HCT116 (cell line): Measurements from ENCODE around the gene ATP10B. TPM values are rescaled to one million over a fixed set of nuclear protein-coding genes. Genes with fewer than 3 reads are reported as not detected.

Source experiments
- ATAC-seq: fragments of 200-7000 bp; cut with Tn5 transposase; 2 replicates; pipeline ENCODE4 v1.9.1; 2020; ENCODE audit warnings: mild to moderate bottlenecking, moderate library complexity
- BruUV-seq: library from RNA; stranded (reverse); fragments of 400-500 nt; replicated peaks from 2 replicates; lab custom pipeline; 2021; lab: Mats Ljungman, UMichigan
- CTCF ChIA-PET: fragments of 300-600 bp; sonication (Branson Sonifier 250); formaldehyde crosslinking; loops from one replicate; lab custom pipeline; 2021; ENCODE audit warnings: antibody characterized with exemption; lab: Charles Lee
- POLR2A ChIA-PET: fragments of 300-600, 350-600 bp; sonication (Branson Sonifier 250); formaldehyde crosslinking; loops from one replicate; lab custom pipeline; 2021; ENCODE audit warnings: antibody characterized with exemption; lab: Charles Lee
- RAD21 ChIA-PET, 2 experiments: fragments of 300-600 bp; sonication (Branson Sonifier 250); formaldehyde crosslinking; loops; one replicate each; lab custom pipeline; 2023; ENCODE audit warnings: low total read pairs in 2 of 2; ENCODE audit not compliant: uncharacterized antibody in 2 of 2, unreplicated experiment in 2 of 2, low non-redundant PET in 1 of 2; lab: Charles Lee
- DNase-seq: peaks from one replicate; pipeline ENCODE4 v3.0.0-alpha.2; 2010; ENCODE audit warnings: low read depth, low spot score
- H2AFZ ChIP-seq: fragments of 200-600 bp; shearing (Covaris generic), sonication (generic); 2 replicates; pipeline ENCODE4 v1.6.1; 2017; ENCODE audit warnings: low read depth, mixed run types, mixed read lengths, antibody characterized with exemption, low read length; ENCODE audit not compliant: poor library complexity, severe bottlenecking
- H3K27ac ChIP-seq: 2 replicates; pipeline ENCODE4 v1.5.1; 2012; ENCODE audit warnings: low read depth, low read length
- H3K27me3 ChIP-seq: fragments of 200-600 bp; sonication (generic); 2 replicates; pipeline ENCODE4 v1.6.1; 2016; ENCODE audit warnings: mixed run types, low read length, mixed read lengths; ENCODE audit not compliant: insufficient read depth
- H3K36me3 ChIP-seq, 2 experiments: fragments of 200-500 bp in 1 of 2; fragments of 200-600 bp in 1 of 2; sonication (Bioruptor generic) in 1 of 2; sonication (generic) in 1 of 2; 2 replicates each; pipeline versions ENCODE4 v1.5.1 to v1.6.1; 2014 to 2016; ENCODE audit warnings: low read length in 2 of 2, inconsistent platforms in 1 of 2, mixed read lengths in 1 of 2, mixed run types in 1 of 2; ENCODE audit not compliant: insufficient read depth in 2 of 2, control insufficient read depth in 1 of 2
- H3K4me1 ChIP-seq, 2 experiments: fragments of 200-600 bp in 1 of 2; sonication (generic) in 1 of 2; 2 replicates each; pipeline versions ENCODE4 v1.5.1 to v1.6.1; 2012 to 2017; ENCODE audit warnings: low read length in 2 of 2, inconsistent platforms in 1 of 2, mild to moderate bottlenecking in 1 of 2, mixed read lengths in 1 of 2, mixed run types in 1 of 2, moderate library complexity in 1 of 2; ENCODE audit not compliant: insufficient read depth in 2 of 2, control insufficient read depth in 1 of 2
- H3K4me2 ChIP-seq: fragments of 200-600 bp; sonication (generic); 2 replicates; pipeline ENCODE4 v1.6.1; 2017; ENCODE audit warnings: mixed run types, low read length, mixed read lengths
- H3K4me3 ChIP-seq, 2 experiments: fragments of 200-600 bp in 1 of 2; sonication (generic) in 1 of 2; replicated peaks in 1 of 2; 2 replicates each; pipeline ENCODE4 v1.5.1; 2011 to 2016; ENCODE audit warnings: low read length in 2 of 2, control low read depth in 1 of 2, low read depth in 1 of 2, mild to moderate bottlenecking in 1 of 2, mixed read lengths in 1 of 2, mixed run types in 1 of 2
- H3K79me2 ChIP-seq: fragments of 200-600 bp; sonication (generic); 2 replicates; pipeline ENCODE4 v1.6.1; 2017; ENCODE audit warnings: mild to moderate bottlenecking, mixed run types, low read length, moderate library complexity, mixed read lengths; ENCODE audit not compliant: insufficient read depth
- H3K9ac ChIP-seq: fragments of 200-600 bp; sonication (generic); 2 replicates; pipeline ENCODE4 v1.6.1; 2016; ENCODE audit warnings: low read length, mixed read lengths
- H3K9me2 ChIP-seq: fragments of 200-600 bp; sonication (generic), shearing (Covaris generic); 2 replicates; pipeline ENCODE4 v1.6.1; 2017; ENCODE audit warnings: mixed run types, mild to moderate bottlenecking, moderate library complexity; ENCODE audit not compliant: insufficient read depth
- H3K9me3 ChIP-seq, 2 experiments: fragments of 200-500 bp in 1 of 2; fragments of 200-600 bp in 1 of 2; sonication (Bioruptor generic) in 1 of 2; sonication (generic) in 1 of 2; 2 replicates each; pipeline ENCODE4 v1.6.1; 2014 to 2017; ENCODE audit warnings: low read length in 2 of 2, mixed read lengths in 2 of 2, inconsistent platforms in 1 of 2, low read depth in 1 of 2, mild to moderate bottlenecking in 1 of 2, mixed run types in 1 of 2, moderate library complexity in 1 of 2; ENCODE audit not compliant: control insufficient read depth in 1 of 2, insufficient read depth in 1 of 2
- H4K20me1 ChIP-seq: fragments of 200-600 bp; sonication (generic), shearing (Covaris generic); 2 replicates; pipeline ENCODE4 v1.6.1; 2017; ENCODE audit warnings: mixed run types, mild to moderate bottlenecking, moderate library complexity; ENCODE audit not compliant: insufficient read depth
- CBX3 ChIP-seq: IDR thresholded peaks from 2 replicates; pipeline ENCODE4 v1.6.1; 2012; ENCODE audit warnings: low read depth
- FOSL1 ChIP-seq: IDR thresholded peaks from 2 replicates; pipeline ENCODE4 v1.6.1; 2012; ENCODE audit warnings: low read depth
- MAX ChIP-seq: IDR thresholded peaks from 2 replicates; pipeline ENCODE4 v1.6.1; 2012
- POLR2AphosphoS5 ChIP-seq: IDR thresholded peaks from 2 replicates; pipeline ENCODE4 v1.6.1; 2011; ENCODE audit warnings: mild to moderate bottlenecking, low read depth, low read length, moderate library complexity
- RAD21 ChIP-seq: IDR thresholded peaks from 2 replicates; pipeline ENCODE4 v1.6.1; 2012; ENCODE audit warnings: low read depth, mild to moderate bottlenecking
- SIN3A ChIP-seq: IDR thresholded peaks from 2 replicates; pipeline ENCODE4 v1.6.1; 2012; ENCODE audit warnings: low read depth
- SP1 ChIP-seq: IDR thresholded peaks from 2 replicates; pipeline ENCODE4 v1.6.1; 2012; ENCODE audit warnings: low read depth
- SRF ChIP-seq: IDR thresholded peaks from 2 replicates; pipeline ENCODE4 v1.6.1; 2012; ENCODE audit warnings: low read depth
- YY1 ChIP-seq: IDR thresholded peaks from 2 replicates; pipeline ENCODE4 v1.6.1; 2011; ENCODE audit warnings: low read length, low read depth, moderate library complexity, mild to moderate bottlenecking; ENCODE audit not compliant: insufficient replicate concordance; ENCODE audit errors: extremely low read depth
- ZFX ChIP-seq: fragments of 450-650 bp; IDR thresholded peaks from 2 replicates; pipeline ENCODE4 v1.6.1; 2017
- ZNF274 ChIP-seq: fragments of 200-500 bp; sonication (Bioruptor generic); IDR thresholded peaks from 2 replicates; pipeline ENCODE4 v1.6.1; 2014; ENCODE audit warnings: mild to moderate bottlenecking, low read depth, low read length, inconsistent platforms
- intact Hi-C: fragments of 100-400 bp; cut with micrococcal nuclease; formaldehyde crosslinking; loops from 2 replicates; pipeline ENCODE4 v1.10.0; 2022
- total RNA-seq: library from RNA; stranded (reverse); gene quantifications from one replicate; pipeline ENCODE4 v1.2.1, GENCODE V29; 2021; ENCODE audit not compliant: unreplicated experiment

Gene ATP10B
- total RNA-seq, 1 experiment from 2014 or later = 0.07 TPM

GRCh38 chr5:160800375-160801275, 51.4 kb downstream of the ATP10B start:
- Histone ChIP-seq H3K4me2 (no peak overlapping the region), H3K4me3 (no peak overlapping the region), H3K9me3 (no peaks in the 10 kb centered on the region; a peak in 1 of 4 replicates), H4K20me1 (no peaks in the 10 kb centered on the region), H3K27ac (no peak overlapping the region), H3K4me1 (no peaks in the 10 kb centered on the region), H2AFZ (no peak overlapping the region), H3K27me3 (no peaks in the 10 kb centered on the region), H3K36me3 (no peaks in the 10 kb centered on the region), H3K9me2 (no peaks in the 10 kb centered on the region), H3K79me2 (no peaks in the 10 kb centered on the region), H3K9ac (no peak overlapping the region)
- RAD21 ChIA-PET = no interaction called here
- CTCF ChIA-PET = no interaction called here
- no TSS peak for BruUV-seq
- no peak for ATAC-seq
- POLR2A ChIA-PET = no interaction called here
- no peak for TF ChIP-seq ZFX
- no peak for TF ChIP-seq FOSL1
- no peak for TF ChIP-seq MAX
- TF ChIP-seq YY1 = no peak
- TF ChIP-seq POLR2AphosphoS5 = no peak
- no peak for TF ChIP-seq ZNF274
- TF ChIP-seq SIN3A = no peak
- no peak for TF ChIP-seq SRF
- no peak for TF ChIP-seq CBX3
- no peak for TF ChIP-seq RAD21
- TF ChIP-seq SP1 = no peak
- no peak for DNase-seq
- intact Hi-C loops = no loop called here
